ENCODE measurements around the gene KNL1.
"Not testable (repeated sequence)": the region's sequence is repeated elsewhere in the genome, so short reads cannot be mapped to it uniquely, and the experiment has no call there.

KNL1 gene

GRCh38 chr15:40664909-40665308 is 70.9 kb downstream of the KNL1 start:
- DNase-seq (ENCODE audit: low spot score), result no peak

GRCh38 chr15:40676290-40676689 is 82.2 kb downstream of the KNL1 start:
- DNase-seq (ENCODE audit: low spot score), result not testable (repeated sequence)

GRCh38 chr15:40676906-40677305 is 82.9 kb downstream of the KNL1 start:
- DNase-seq (ENCODE audit: low spot score), result not testable (repeated sequence)

- DNase-seq (ENCODE audit: low spot score), result no peak
Measured at GRCh38 chr15:40680151-40680550, 86.1 kb downstream of the KNL1 start.

- DNase-seq (ENCODE audit: low spot score), result not testable (repeated sequence)
Measured at GRCh38 chr15:40680959-40681358, 86.9 kb downstream of the KNL1 start.

GRCh38 chr15:40684381-40684780 is 90.3 kb downstream of the KNL1 start:
- no peak for DNase-seq (ENCODE audit: low spot score)

GRCh38 chr15:40685376-40685775 is 91.3 kb downstream of the KNL1 start:
- DNase-seq (ENCODE audit: low spot score), result no peak

GRCh38 chr15:40688932-40689799 is 95.1 kb downstream of the KNL1 start:
- DNase-seq (ENCODE audit: low spot score), result no peak

GRCh38 chr15:40691737-40692136 is 97.7 kb downstream of the KNL1 start:
- no peak for DNase-seq (ENCODE audit: low spot score)

GRCh38 chr15:40693904-40694687 is 100.0 kb downstream of the KNL1 start:
- no peak for DNase-seq (ENCODE audit: low spot score)

- DNase-seq (ENCODE audit: low spot score), result peak; percentile 98
Measured at GRCh38 chr15:40694688-40695468, 100.8 kb downstream of the KNL1 start, which contains the start of gene RAD51. RAD51 (plus strand) TSS chr15:40695174; CDS start chr15:40698759, 3,585 bp downstream.

- peak; percentile 42 for DNase-seq (ENCODE audit: low spot score)
Measured at GRCh38 chr15:40695469-40695890, 101.4 kb downstream of the KNL1 start.

GRCh38 chr15:40696228-40696627 is 102.2 kb downstream of the KNL1 start:
- no peak for DNase-seq (ENCODE audit: low spot score)

- DNase-seq (ENCODE audit: low spot score), result no peak
Measured at GRCh38 chr15:40697916-40698315, 103.9 kb downstream of the KNL1 start.

GRCh38 chr15:40702077-40702476 is 108.0 kb downstream of the KNL1 start:
- no peak for DNase-seq (ENCODE audit: low spot score)

GRCh38 chr15:40706121-40706520 is 112.1 kb downstream of the KNL1 start:
- no peak for DNase-seq (ENCODE audit: low spot score)

Data from hepatic stellate cell (primary cell).